Thoracic aorta (tissue), 2 donors: ENCODE measurements around the gene HACL1. TPM values are rescaled to one million over a fixed set of nuclear protein-coding genes. Genes with fewer than 3 reads are reported as not detected.

Experiments used
- ATAC-seq: fragments of 150-250 bp; one replicate; pipeline ENCODE4 v1.8.0; 2017; ENCODE audit warnings: low read depth; ENCODE audit not compliant: insufficient number of reproducible peaks, low FRiP score
- DNase-seq: peaks from one replicate; pipeline ENCODE4 v3.0.0-alpha.2; 2020; ENCODE audit warnings: low spot score
- H3K27ac ChIP-seq, 2 donors: fragments of 200-600 bp; sonication (generic); 1 replicate in 1 of 2; 2 replicates in 1 of 2; pipeline ENCODE4 v1.5.1; 2016; ENCODE audit warnings: mild to moderate bottlenecking in 2 of 2, moderate library complexity in 2 of 2
- H3K27me3 ChIP-seq: fragments of 200-600 bp; sonication (generic); replicated peaks from 2 replicates; pipeline ENCODE4 v1.6.0; 2016; ENCODE audit warnings: mild to moderate bottlenecking; ENCODE audit not compliant: insufficient read depth
- H3K36me3 ChIP-seq: fragments of 200-600 bp; sonication (generic); one replicate; pipeline ENCODE4 v1.5.1; 2016
- H3K4me1 ChIP-seq, 2 donors: fragments of 200-600 bp; sonication (generic); 1 replicate in 1 of 2; 2 replicates in 1 of 2; pipeline versions ENCODE4 v1.5.1 to v1.6.0; 2016; ENCODE audit warnings: low read depth in 2 of 2, mild to moderate bottlenecking in 1 of 2; ENCODE audit not compliant: control insufficient read depth in 1 of 2
- H3K4me3 ChIP-seq: fragments of 200-600 bp; sonication (generic); 2 replicates; pipeline ENCODE4 v1.5.1; 2016; ENCODE audit warnings: mild to moderate bottlenecking
- H3K9me3 ChIP-seq: fragments of 200-600 bp; sonication (generic); 2 replicates; pipeline ENCODE4 v1.5.1; 2016
- CTCF ChIP-seq: fragments of 200-600 bp; sonication (generic); IDR thresholded peaks from one replicate; pipeline ENCODE4 v1.5.1; 2019; ENCODE audit warnings: antibody characterized with exemption
- total RNA-seq, 2 donors: library from RNA; depleted of rRNA; stranded (reverse); fragments of >200 nt; gene quantifications; one replicate each; pipeline versions ENCODE4 v1.1.0 to v1.2.3, GENCODE V29; 2016

Gene HACL1
- total RNA-seq, 2 donors from 2014 or later, result 14.5 to 21.6 TPM

- Histone ChIP-seq H3K36me3 (no peaks in the 10 kb centered on the region), H3K9me3 (no peaks in the 10 kb centered on the region), H3K4me1 (peaks cover 0 to 7% of the 10 kb centered on the region in 2 donors), H3K27me3 (no peaks in the 10 kb centered on the region), H3K4me3 (no peak overlapping the region), H3K27ac (no peak overlapping the region)
- TF ChIP-seq CTCF, result no peak
- ATAC-seq (no peak), DNase-seq (no peak)
These were observed 90.2 kb downstream of the HACL1 start for GRCh38 chr3:15511156-15511555.

Other genes starting within 250 kb of the HACL1 start
- 10 to 100 TPM in 1 of 2 donors, 1 to 10 TPM in 1; 8.9 to 18.6 TPM for gene METTL6, start 174.0 kb downstream of the HACL1 start, total RNA-seq
- gene EAF1, start 174.0 kb downstream of the HACL1 start, total RNA-seq, result 10 to 100 TPM; 22.7 to 34.3 TPM
- gene COLQ, start 79.9 kb downstream of the HACL1 start, total RNA-seq, result 1 to 10 TPM; 3.2 to 9.3 TPM
- gene BTD, start 176 bp upstream of the HACL1 start, total RNA-seq, result 10 to 100 TPM; 19.4 to 23.3 TPM
- 10 to 100 TPM; 42.5 to 60.2 TPM for gene ANKRD28, start 196.4 kb upstream of the HACL1 start, total RNA-seq